IMR-90 (cell line): ENCODE data around the gene BMP8B. TPM values are rescaled to one million over a fixed set of nuclear protein-coding genes. Genes with fewer than 3 reads are reported as not detected.

Experiments used
- ATAC-seq: fragments of 200-7000 bp; cut with Tn5 transposase; 2 replicates; pipeline ENCODE4 v1.9.1; 2020; ENCODE audit warnings: low read depth, mild to moderate bottlenecking, moderate library complexity
- BruUV-seq: library from RNA; stranded (reverse); fragments of 400-500 nt; replicated peaks from 2 replicates; lab custom pipeline; 2021; lab: Mats Ljungman, UMichigan
- CTCF ChIA-PET: fragments of 300-600 bp; formaldehyde crosslinking; extraction: SDS; loops from one replicate; lab custom pipeline; 2021; ENCODE audit warnings: antibody characterized with exemption; lab: Yijun Ruan, JAX
- POLR2A ChIA-PET: fragments of 300-600 bp; sonication (Branson Sonifier 250); formaldehyde crosslinking; loops from one replicate; lab custom pipeline; 2022; ENCODE audit warnings: antibody characterized with exemption; ENCODE audit not compliant: unreplicated experiment; lab: Charles Lee
- DNase-seq: peaks from one replicate; pipeline ENCODE4 v3.0.0; 2013
- H2AFZ ChIP-seq: replicated peaks from 2 replicates; pipeline ENCODE3; 2013; ENCODE audit warnings: low read length, mild to moderate bottlenecking; ENCODE audit not compliant: poor library complexity
- H2AK5ac ChIP-seq: 2 replicates; pipeline ENCODE4 v1.6.1; 2013; ENCODE audit warnings: low read depth, low read length, inconsistent platforms
- H2AK9ac ChIP-seq: replicated peaks from 2 replicates; pipeline ENCODE3; 2013; ENCODE audit warnings: mild to moderate bottlenecking, low read depth, low read length, moderate library complexity; ENCODE audit not compliant: poor library complexity
- H2BK120ac ChIP-seq: 2 replicates; pipeline ENCODE4 v1.6.1; 2013; ENCODE audit warnings: low read depth, low read length, inconsistent platforms
- H2BK15ac ChIP-seq: 3 replicates; pipeline ENCODE4 v1.6.1; 2013; ENCODE audit warnings: low read depth, low read length, inconsistent platforms
- H2BK20ac ChIP-seq: 2 replicates; pipeline ENCODE4 v1.6.1; 2013; ENCODE audit warnings: low read depth, mild to moderate bottlenecking, inconsistent platforms, low read length, moderate library complexity
- H2BK5ac ChIP-seq: 2 replicates; pipeline ENCODE4 v1.6.1; 2013; ENCODE audit warnings: mild to moderate bottlenecking, low read depth, low read length, inconsistent platforms; ENCODE audit not compliant: poor library complexity, severe bottlenecking
- H3K14ac ChIP-seq: replicated peaks from 2 replicates; pipeline ENCODE4 v1.6.1; 2013; ENCODE audit warnings: low read depth, low read length, inconsistent platforms
- H3K18ac ChIP-seq: 2 replicates; pipeline ENCODE4 v1.6.1; 2013; ENCODE audit warnings: low read depth, low read length, control low read depth
- H3K23ac ChIP-seq: 2 replicates; pipeline ENCODE4 v1.6.1; 2013; ENCODE audit warnings: low read depth, low read length, inconsistent platforms
- H3K27ac ChIP-seq: 2 replicates; pipeline ENCODE4 v1.5.1; 2013; ENCODE audit warnings: mild to moderate bottlenecking, control low read depth, low read length; ENCODE audit not compliant: insufficient read depth
- H3K27me3 ChIP-seq: 2 replicates; pipeline ENCODE4 v1.6.1; 2013; ENCODE audit warnings: low read length; ENCODE audit not compliant: control insufficient read depth, insufficient read depth
- H3K36me3 ChIP-seq: 2 replicates; pipeline ENCODE4 v1.6.1; 2013; ENCODE audit warnings: low read length, mixed read lengths; ENCODE audit not compliant: control insufficient read depth, insufficient read depth
- H3K4ac ChIP-seq: 2 replicates; pipeline ENCODE4 v1.6.1; 2013; ENCODE audit warnings: low read depth, low read length, inconsistent platforms
- H3K4me1 ChIP-seq: 2 replicates; pipeline ENCODE4 v1.6.1; 2013; ENCODE audit warnings: low read length, mixed read lengths; ENCODE audit not compliant: control insufficient read depth, insufficient read depth
- H3K4me2 ChIP-seq: 2 replicates; pipeline ENCODE4 v1.6.1; 2013; ENCODE audit warnings: low read depth, mild to moderate bottlenecking, control low read depth, low read length, moderate library complexity
- H3K4me3 ChIP-seq: 2 replicates; pipeline ENCODE4 v1.5.1; 2013; ENCODE audit warnings: low read depth, mild to moderate bottlenecking, control low read depth, low read length, moderate library complexity; ENCODE audit not compliant: insufficient read depth
- H3K56ac ChIP-seq: 2 replicates; pipeline ENCODE4 v1.6.1; 2013; ENCODE audit warnings: low read length, inconsistent platforms; ENCODE audit not compliant: insufficient read depth; ENCODE audit errors: extremely low read depth
- H3K79me1 ChIP-seq, 2 experiments: 2 replicates each; pipeline ENCODE4 v1.6.1; 2013; ENCODE audit warnings: low read length in 2 of 2, inconsistent platforms in 1 of 2, low read depth in 1 of 2
- H3K9ac ChIP-seq: 2 replicates; pipeline ENCODE4 v1.6.1; 2013; ENCODE audit warnings: low read depth, low read length, control low read depth
- H3K9me1 ChIP-seq: 2 replicates; pipeline ENCODE4 v1.6.1; 2013; ENCODE audit warnings: low read length, inconsistent platforms; ENCODE audit not compliant: insufficient read depth
- H3K9me3 ChIP-seq: 2 replicates; pipeline ENCODE4 v1.6.1; 2013; ENCODE audit warnings: low read length; ENCODE audit not compliant: control insufficient read depth, insufficient read depth
- H4K20me1 ChIP-seq: 2 replicates; pipeline ENCODE4 v1.6.1; 2013; ENCODE audit warnings: low read length, inconsistent platforms; ENCODE audit not compliant: insufficient read depth
- H4K5ac ChIP-seq: 2 replicates; pipeline ENCODE4 v1.6.1; 2013; ENCODE audit warnings: mild to moderate bottlenecking, low read depth, low read length, control low read depth
- H4K8ac ChIP-seq, 2 experiments: 2 replicates each; pipeline ENCODE4 v1.6.1; 2013; ENCODE audit warnings: low read depth in 2 of 2, low read length in 2 of 2, control low read depth in 1 of 2, inconsistent platforms in 1 of 2
- H4K91ac ChIP-seq: 2 replicates; pipeline ENCODE4 v1.6.1; 2013; ENCODE audit warnings: low read depth, low read length, inconsistent platforms; ENCODE audit not compliant: insufficient read depth
- MAZ ChIP-seq: IDR thresholded peaks from 2 replicates; pipeline ENCODE4 v1.6.1; 2012; ENCODE audit warnings: low read depth, mild to moderate bottlenecking, low read length, improper control_type of control experiment, moderate library complexity, borderline replicate concordance
- WGBS, 2 experiments: methylation state at CpG; one replicate each; pipeline versions ENCODE4 v1.1.5 to v1.1.7; 2013; ENCODE audit warnings: missing lambda C conversion rate in 2 of 2; ENCODE audit not compliant: insufficient read length in 1 of 2; ENCODE audit errors: extremely low coverage in 2 of 2; 5-methylcytosine and 5-hydroxymethylcytosine counted together
- dilution Hi-C: fragments of 300-500 bp; cut with HindIII; formaldehyde crosslinking; loops from one replicate; pipeline ENCODE4 v1.14.3; 2018; ENCODE audit warnings: low sequenced_read_pairs; ENCODE audit not compliant: unreplicated experiment
- in situ Hi-C: fragments of 300-500 bp; cut with MboI; formaldehyde crosslinking; loops from 3 replicates; pipeline ENCODE4 v1.14.3; 2019; ENCODE audit warnings: low sequenced_read_pairs, inconsistent platforms, mixed read lengths
- intact Hi-C: fragments of 100-400 bp; cut with micrococcal nuclease; formaldehyde crosslinking; loops from 2 replicates; pipeline ENCODE4 v1.10.0; 2022
- polyA plus RNA-seq, 3 experiments: library from polyadenylated mRNA; depleted of rRNA; stranded (reverse); fragments of >200 nt; gene quantifications; 2 replicates each; pipeline ENCODE4 v1.2.3, GENCODE V29; 2012; ENCODE audit warnings: low replicate concordance in 1 of 3
- total RNA-seq: library from RNA; depleted of rRNA; stranded (reverse); fragments of >200 nt; gene quantifications from 2 replicates; pipeline ENCODE4 v1.2.3, GENCODE V29; 2012

BMP8B gene
- total and polyA plus RNA-seq, 2 of the 4 experiments (the other 2 are of a cell fraction), result not detected

DNA sequence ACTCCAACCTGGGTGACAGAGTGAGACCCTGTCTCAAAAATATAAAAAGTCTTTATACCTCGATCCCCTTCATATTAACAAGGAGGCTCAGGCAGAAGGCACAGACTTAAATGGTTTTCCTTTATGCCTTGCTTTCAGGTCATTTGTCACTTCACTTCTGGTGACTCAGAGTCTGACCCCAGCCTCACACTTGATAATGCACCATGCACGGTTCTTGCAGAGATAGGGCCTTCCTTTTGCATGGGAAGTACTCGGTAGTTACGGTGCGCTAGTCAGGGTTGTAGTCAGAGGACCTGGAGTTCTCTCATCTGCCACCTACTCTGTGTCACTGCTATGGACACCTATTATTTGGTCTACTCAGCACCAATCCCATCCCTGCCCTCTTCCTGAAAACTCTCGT lies 43.6 kb upstream of the BMP8B start:
- no peak for ATAC-seq
- Histone ChIP-seq H2BK20ac (no peak overlapping the region), H3K4ac (no peak overlapping the region), H3K27ac (no peak overlapping the region), H4K91ac (no peak overlapping the region), H2AFZ (no peak overlapping the region), H3K9ac (no peak overlapping the region), H3K9me1 (no peaks in the 10 kb centered on the region; the same call in 1 of the 2 replicates), H2BK120ac (no peak overlapping the region), H3K9me3 (no peaks in the 10 kb centered on the region), H4K20me1 (no peaks in the 10 kb centered on the region), H3K79me1 (no peaks in the 10 kb centered on the region), H4K5ac (no peak overlapping the region), H3K14ac (no peak overlapping the region), H3K23ac (no peak overlapping the region), H2AK5ac (no peak overlapping the region), H2AK9ac (no peak overlapping the region), H3K27me3 (peaks cover 7% of the 10 kb centered on the region), H3K56ac (no peak overlapping the region), H2BK5ac (no peak overlapping the region), H3K36me3 (no peaks in the 10 kb centered on the region), H3K4me3 (no peak overlapping the region), H2BK15ac (no peak overlapping the region), H3K4me1 (no peaks in the 10 kb centered on the region), H3K4me2 (no peak overlapping the region), H4K8ac (no peak overlapping the region), H3K18ac (no peak overlapping the region)
- 60% methylated on average over 2 of the region's 6 CpGs; no CpG with 5 or more reads in 1 of the 2 experiments for WGBS, 2 experiments
- no peak for DNase-seq
- dilution Hi-C loops, result no loop called here
- in situ Hi-C loops, result loop anchor here (5.0 kb wide), 1 partner anchor 65 kb away; no protein-coding TSS in a partner anchor
- ChIA-PET POLR2A (no interaction called here), CTCF (no interaction called here)
- TF ChIP-seq MAZ, result no peak
- intact Hi-C loops, result no loop called here
- BruUV-seq, result no TSS peak
